A549 (cell line): ENCODE measurements around the gene ANTKMT. TPM values are rescaled to one million over a fixed set of nuclear protein-coding genes. Genes with fewer than 3 reads are reported as not detected.

Experiments
- ATAC-seq, 2 experiments: fragments of 200-7000 bp in 1 of 2; fragments of >200 bp in 1 of 2; cut with Nextera tagmentation in 1 of 2; cut with Tn5 transposase in 1 of 2; 3 replicates each; pipeline versions ENCODE4 v1.8.0 to v1.9.1; 2018 to 2020; ENCODE audit warnings: mild to moderate bottlenecking in 1 of 2, moderate library complexity in 1 of 2
- CTCF ChIA-PET: fragments of 300-600 bp; sonication (Branson Sonifier 250); formaldehyde crosslinking; extraction: SDS; loops from one replicate; lab custom pipeline; 2021; ENCODE audit warnings: antibody characterized with exemption, inconsistent platforms; lab: Yijun Ruan, JAX
- POLR2A ChIA-PET: fragments of 350-600 bp; formaldehyde crosslinking; extraction: SDS; loops from one replicate; lab custom pipeline; 2021; ENCODE audit warnings: antibody characterized with exemption, inconsistent platforms; lab: Yijun Ruan, JAX
- DNase-seq, 2 experiments: peaks; one replicate each; pipeline versions ENCODE4 v3.0.0 to v3.0.0-alpha.2; 2011 to 2016; ENCODE audit warnings: low read depth in 1 of 2, low spot score in 1 of 2
- FAIRE-seq: peaks from 2 replicates; lab custom pipeline; 2011; peaks lifted over from hg19 to GRCh38; lab: Jason Lieb, UNC
- H3K27ac ChIP-seq, 2 experiments: fragments of >200 bp; sonication (Bioruptor Twin); formaldehyde crosslinking; 3 replicates each; pipeline ENCODE4 v1.5.1; 2016 to 2017
- H3K4me1 ChIP-seq: fragments of >200 bp; sonication (Bioruptor Twin); formaldehyde crosslinking; 3 replicates; pipeline ENCODE4 v1.6.1; 2016
- H3K4me2 ChIP-seq: fragments of >200 bp; sonication (Bioruptor Twin); formaldehyde crosslinking; 3 replicates; pipeline ENCODE4 v1.6.1; 2016
- H3K4me3 ChIP-seq: fragments of >200 bp; sonication (Bioruptor Twin); formaldehyde crosslinking; 3 replicates; pipeline ENCODE4 v1.5.1; 2016
- H3K9me3 ChIP-seq: fragments of >200 bp; sonication (Bioruptor Twin); formaldehyde crosslinking; 3 replicates; pipeline ENCODE4 v1.6.1; 2016
- BHLHE40 ChIP-seq: IDR thresholded peaks from 2 replicates; pipeline ENCODE4 v1.6.1; 2012; ENCODE audit warnings: low read depth, low read length, inconsistent platforms
- CEBPB ChIP-seq, 2 experiments: fragments of >200 bp in 1 of 2; sonication (Bioruptor Twin) in 1 of 2; formaldehyde crosslinking in 1 of 2; IDR thresholded peaks; 2 replicates each; pipeline ENCODE4 v1.6.1; 2012 to 2016
- HOXB13 ChIP-seq: fragments of 250-450 bp; sonication (Bioruptor Pico); IDR thresholded peaks from 2 replicates; pipeline ENCODE4 v1.5.0; 2020; ENCODE audit warnings: low read depth, mild to moderate bottlenecking, moderate library complexity
- HOXB5 ChIP-seq: fragments of 250-450 bp; sonication (Bioruptor Pico); IDR thresholded peaks from 2 replicates; pipeline ENCODE4 v1.5.0; 2020; ENCODE audit warnings: mild to moderate bottlenecking, moderate library complexity
- KDM1A ChIP-seq: fragments of 200-600 bp; sonication (generic); IDR thresholded peaks from 2 replicates; pipeline ENCODE4 v1.6.1; 2016; ENCODE audit warnings: low read depth, mild to moderate bottlenecking
- NPAS2 ChIP-seq: fragments of 250-450 bp; sonication (Bioruptor Pico); IDR thresholded peaks from 2 replicates; pipeline ENCODE4 v1.8.0; 2022; ENCODE audit warnings: mild to moderate bottlenecking, moderate library complexity, borderline replicate concordance
- ZNF302 ChIP-seq: fragments of 250-450 bp; sonication (Bioruptor Pico); IDR thresholded peaks from 2 replicates; pipeline ENCODE4 v1.9.0; 2021; ENCODE audit warnings: inconsistent platforms, mild to moderate bottlenecking, moderate library complexity
- WGBS: methylation state at CpG from one replicate; pipeline ENCODE4 v1.1.6; 2017; ENCODE audit errors: missing lambda C conversion rate; 5-methylcytosine and 5-hydroxymethylcytosine counted together
- polyA plus RNA-seq, 4 experiments: library from polyadenylated mRNA; depleted of rRNA in 3 of 4; stranded (reverse); fragments of >200 nt; fragmentation: RNase III in 1 of 4; extraction: RNeasy Plus Mini Kit Qiagen cat#74134 plus additional on column Dnase treatment in 1 of 4; gene quantifications; 2 replicates in 3 of 4; 3 replicates in 1 of 4; pipeline ENCODE4 v1.2.3, GENCODE V29; 2011 to 2017
- TF ChIP-seq, protein P1 (sequence below): IDR thresholded peaks from 2 replicates; pipeline ENCODE4 v1.6.1; 2012
- TF ChIP-seq, protein P2 (sequence below): fragments of 200-600 bp; sonication (generic); IDR thresholded peaks from 2 replicates; pipeline ENCODE4 v1.6.1; 2016; ENCODE audit warnings: antibody characterized with exemption, mild to moderate bottlenecking, moderate library complexity
- TF ChIP-seq, protein P3 (sequence below): fragments of >200 bp; sonication (Bioruptor Twin); formaldehyde crosslinking; IDR thresholded peaks from 3 replicates; pipeline ENCODE4 v1.6.1; 2016

Gene ANTKMT
- polyA plus RNA-seq, 2 of the 4 experiments (the other 2 are of a cell fraction) = 11.9 to 55.8 TPM

DNA sequence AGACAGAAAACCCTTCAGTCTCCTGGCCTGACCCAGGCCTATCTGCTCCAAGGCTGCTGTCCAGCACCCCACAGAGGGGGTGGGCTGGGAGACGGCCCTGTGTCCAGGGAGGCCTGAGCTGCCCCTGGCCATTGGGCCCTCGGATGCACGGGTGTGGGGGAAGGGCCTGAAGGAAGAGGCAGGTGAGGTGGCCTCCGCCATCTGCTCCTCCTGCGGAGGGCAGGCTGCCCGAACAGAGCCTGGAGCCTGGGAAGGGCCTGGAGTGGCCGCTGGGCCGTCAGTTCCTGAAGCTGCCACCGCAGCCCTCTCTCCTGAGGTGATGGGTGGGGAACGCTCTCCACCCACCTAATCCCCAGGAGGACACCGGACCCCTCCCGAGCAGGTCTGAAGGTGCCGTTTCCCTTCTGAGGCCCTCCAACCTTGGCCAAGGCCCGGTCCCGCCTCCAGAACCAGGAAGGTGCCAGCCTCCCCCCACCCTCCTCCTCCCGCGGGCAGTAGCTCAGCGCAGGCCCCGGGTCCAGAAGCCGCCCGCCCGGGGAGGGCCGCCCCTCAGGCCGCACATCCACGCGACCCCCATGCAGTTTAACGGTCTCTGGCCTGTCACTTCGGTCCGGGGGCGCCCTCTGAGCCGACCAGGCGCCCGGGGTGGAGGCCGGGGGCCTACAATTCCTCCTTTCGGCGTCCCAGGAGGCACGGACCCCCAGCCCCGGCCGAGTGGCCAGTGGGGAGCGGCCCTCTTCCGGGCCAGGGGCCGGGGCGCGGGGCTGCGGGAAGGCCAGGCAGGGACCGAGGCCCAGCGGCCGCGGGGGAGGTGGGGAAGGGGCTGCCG lies 16.2 kb upstream of the ANTKMT start:
- ChIA-PET POLR2A (no interaction called here), CTCF (interaction anchor here (1.1 to 25.1 kb wide), 6 partner anchors 8 to 46 kb away, joined by 4 to 656 read pairs (median 10); partner anchors contain the start of genes ANTKMT, CCDC78, CIAO3 and HAGHL)
- DNase-seq (no peak), ATAC-seq (no peak), FAIRE-seq (no peak)
- H3K4me3 ChIP-seq = peak overlapping the region; percentile 59
- H3K9me3 ChIP-seq = no peaks in the 10 kb centered on the region
- H3K4me2 ChIP-seq = peak overlapping the region; percentile 100
- TF ChIP-seq CEBPB (IDR thresholded peaks at IDR 0.05) (no peak), NPAS2 (CRISPR knock-in tag) (no peak), BHLHE40 (no peak), KDM1A (no peak), HOXB13 (CRISPR knock-in tag) (no peak), ZNF302 (CRISPR knock-in tag) (no peak)
- TF ChIP-seq, protein P1, sequence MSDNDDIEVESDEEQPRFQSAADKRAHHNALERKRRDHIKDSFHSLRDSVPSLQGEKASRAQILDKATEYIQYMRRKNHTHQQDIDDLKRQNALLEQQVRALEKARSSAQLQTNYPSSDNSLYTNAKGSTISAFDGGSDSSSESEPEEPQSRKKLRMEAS = no peak
- TF ChIP-seq, protein P2, sequence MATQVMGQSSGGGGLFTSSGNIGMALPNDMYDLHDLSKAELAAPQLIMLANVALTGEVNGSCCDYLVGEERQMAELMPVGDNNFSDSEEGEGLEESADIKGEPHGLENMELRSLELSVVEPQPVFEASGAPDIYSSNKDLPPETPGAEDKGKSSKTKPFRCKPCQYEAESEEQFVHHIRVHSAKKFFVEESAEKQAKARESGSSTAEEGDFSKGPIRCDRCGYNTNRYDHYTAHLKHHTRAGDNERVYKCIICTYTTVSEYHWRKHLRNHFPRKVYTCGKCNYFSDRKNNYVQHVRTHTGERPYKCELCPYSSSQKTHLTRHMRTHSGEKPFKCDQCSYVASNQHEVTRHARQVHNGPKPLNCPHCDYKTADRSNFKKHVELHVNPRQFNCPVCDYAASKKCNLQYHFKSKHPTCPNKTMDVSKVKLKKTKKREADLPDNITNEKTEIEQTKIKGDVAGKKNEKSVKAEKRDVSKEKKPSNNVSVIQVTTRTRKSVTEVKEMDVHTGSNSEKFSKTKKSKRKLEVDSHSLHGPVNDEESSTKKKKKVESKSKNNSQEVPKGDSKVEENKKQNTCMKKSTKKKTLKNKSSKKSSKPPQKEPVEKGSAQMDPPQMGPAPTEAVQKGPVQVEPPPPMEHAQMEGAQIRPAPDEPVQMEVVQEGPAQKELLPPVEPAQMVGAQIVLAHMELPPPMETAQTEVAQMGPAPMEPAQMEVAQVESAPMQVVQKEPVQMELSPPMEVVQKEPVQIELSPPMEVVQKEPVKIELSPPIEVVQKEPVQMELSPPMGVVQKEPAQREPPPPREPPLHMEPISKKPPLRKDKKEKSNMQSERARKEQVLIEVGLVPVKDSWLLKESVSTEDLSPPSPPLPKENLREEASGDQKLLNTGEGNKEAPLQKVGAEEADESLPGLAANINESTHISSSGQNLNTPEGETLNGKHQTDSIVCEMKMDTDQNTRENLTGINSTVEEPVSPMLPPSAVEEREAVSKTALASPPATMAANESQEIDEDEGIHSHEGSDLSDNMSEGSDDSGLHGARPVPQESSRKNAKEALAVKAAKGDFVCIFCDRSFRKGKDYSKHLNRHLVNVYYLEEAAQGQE = peak; percentile 62; the same call in 1 of the 2 replicates
- peaks cover 34% of the 10 kb centered on the region for H3K4me1 ChIP-seq
- peak overlapping the region; percentile 73 to 75; a peak in 5 of 6 replicates for H3K27ac ChIP-seq
- 74% methylated on average over 14 of the region's 50 CpGs for WGBS

DNA sequence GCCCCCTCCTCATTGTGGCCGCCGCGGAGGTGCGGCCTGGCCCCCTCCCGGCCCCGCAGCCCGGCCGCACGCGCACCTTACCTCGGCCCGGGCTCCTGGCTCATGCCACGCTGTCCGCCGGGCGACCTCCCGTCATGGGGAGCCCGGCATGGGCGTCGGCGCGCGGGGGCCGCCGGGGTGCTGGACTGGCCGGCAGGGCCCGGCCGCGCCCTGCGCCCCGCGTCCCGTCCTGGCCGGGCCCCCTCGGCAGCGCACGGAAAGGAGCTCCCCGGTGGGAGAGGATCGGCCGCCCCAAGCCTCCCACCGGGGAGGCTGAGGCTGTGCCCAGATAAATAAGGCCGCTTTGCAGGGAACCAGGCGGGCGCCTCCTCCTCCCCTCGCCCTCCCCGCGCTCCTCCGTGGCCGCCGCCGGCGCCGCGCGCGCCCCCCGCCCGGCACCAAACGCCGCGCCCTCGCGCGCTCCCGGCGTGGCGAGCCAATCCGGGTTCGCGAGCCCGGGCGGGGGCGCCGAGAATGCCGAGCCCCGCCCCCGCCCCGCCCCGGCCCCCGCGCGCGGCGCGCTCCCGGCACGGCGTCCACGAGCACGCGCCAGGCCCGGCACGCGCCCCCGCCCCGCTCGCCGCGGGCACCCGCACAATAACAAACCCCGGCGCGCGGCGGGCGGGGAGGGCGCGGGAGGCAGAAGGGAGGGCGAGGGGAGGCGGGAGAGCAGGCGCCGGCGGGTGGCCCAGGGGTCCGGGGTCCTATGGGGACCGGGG lies 15.3 kb upstream of the ANTKMT start, which contains the start of gene FBXL16:
Gene FBXL16, minus strand, starts transcription at position 371 of the 758 bp plus-strand sequence. CDS start 8,396 bp downstream, outside the sequence.
- no peak for TF ChIP-seq HOXB5 (CRISPR knock-in tag)
- TF ChIP-seq ZNF302 (CRISPR knock-in tag) = no peak
- TF ChIP-seq, protein P3, sequence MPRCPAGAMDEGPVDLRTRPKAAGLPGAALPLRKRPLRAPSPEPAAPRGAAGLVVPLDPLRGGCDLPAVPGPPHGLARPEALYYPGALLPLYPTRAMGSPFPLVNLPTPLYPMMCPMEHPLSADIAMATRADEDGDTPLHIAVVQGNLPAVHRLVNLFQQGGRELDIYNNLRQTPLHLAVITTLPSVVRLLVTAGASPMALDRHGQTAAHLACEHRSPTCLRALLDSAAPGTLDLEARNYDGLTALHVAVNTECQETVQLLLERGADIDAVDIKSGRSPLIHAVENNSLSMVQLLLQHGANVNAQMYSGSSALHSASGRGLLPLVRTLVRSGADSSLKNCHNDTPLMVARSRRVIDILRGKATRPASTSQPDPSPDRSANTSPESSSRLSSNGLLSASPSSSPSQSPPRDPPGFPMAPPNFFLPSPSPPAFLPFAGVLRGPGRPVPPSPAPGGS = no peak
- POLR2A ChIA-PET = no interaction called here
- 4% methylated on average over 5 of the region's 115 CpGs for WGBS
- FAIRE-seq = no peak
- peaks cover 38% of the 10 kb centered on the region for H3K4me1 ChIP-seq
- H3K27ac ChIP-seq = peak within 1 kb of the TSS; percentile 73 to 75; a peak in 5 of 6 replicates
- no peaks in the 10 kb centered on the region for H3K9me3 ChIP-seq
- DNase-seq = no peak
- H3K4me3 ChIP-seq = peak within 1 kb of the TSS; percentile 59
- H3K4me2 ChIP-seq = peak within 1 kb of the TSS; percentile 100
- ATAC-seq = no peak
- CTCF ChIA-PET = interaction anchor here (2.4 to 25.1 kb wide), 2 partner anchors 10 to 27 kb away, joined by 8 to 656 read pairs; partner anchors contain the start of genes ANTKMT, CCDC78, CIAO3 and HAGHL
